Measurements from ENCODE around the gene TRERF1.

DNA sequence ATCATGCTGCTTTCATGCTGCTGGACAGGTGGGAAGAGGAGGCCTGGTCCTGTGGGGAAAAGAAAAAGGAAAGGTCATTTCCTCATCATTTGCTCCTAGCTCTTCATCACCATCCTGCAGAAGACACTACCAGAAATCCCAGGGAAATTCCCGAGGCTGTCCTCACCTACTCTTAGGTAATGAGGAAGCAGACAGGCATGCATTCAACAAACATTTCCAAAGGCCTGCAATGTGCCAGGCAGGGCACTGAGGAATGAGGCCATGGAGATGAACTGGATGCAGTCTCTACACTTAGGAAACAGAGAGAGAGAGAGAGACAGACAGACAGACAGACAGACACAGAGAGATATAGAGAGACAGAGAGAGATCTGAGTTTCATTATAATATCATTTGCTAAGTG lies 151.0 kb downstream of the TRERF1 start:
- TF ChIP-seq, protein P1, sequence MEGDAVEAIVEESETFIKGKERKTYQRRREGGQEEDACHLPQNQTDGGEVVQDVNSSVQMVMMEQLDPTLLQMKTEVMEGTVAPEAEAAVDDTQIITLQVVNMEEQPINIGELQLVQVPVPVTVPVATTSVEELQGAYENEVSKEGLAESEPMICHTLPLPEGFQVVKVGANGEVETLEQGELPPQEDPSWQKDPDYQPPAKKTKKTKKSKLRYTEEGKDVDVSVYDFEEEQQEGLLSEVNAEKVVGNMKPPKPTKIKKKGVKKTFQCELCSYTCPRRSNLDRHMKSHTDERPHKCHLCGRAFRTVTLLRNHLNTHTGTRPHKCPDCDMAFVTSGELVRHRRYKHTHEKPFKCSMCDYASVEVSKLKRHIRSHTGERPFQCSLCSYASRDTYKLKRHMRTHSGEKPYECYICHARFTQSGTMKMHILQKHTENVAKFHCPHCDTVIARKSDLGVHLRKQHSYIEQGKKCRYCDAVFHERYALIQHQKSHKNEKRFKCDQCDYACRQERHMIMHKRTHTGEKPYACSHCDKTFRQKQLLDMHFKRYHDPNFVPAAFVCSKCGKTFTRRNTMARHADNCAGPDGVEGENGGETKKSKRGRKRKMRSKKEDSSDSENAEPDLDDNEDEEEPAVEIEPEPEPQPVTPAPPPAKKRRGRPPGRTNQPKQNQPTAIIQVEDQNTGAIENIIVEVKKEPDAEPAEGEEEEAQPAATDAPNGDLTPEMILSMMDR (IDR thresholded peaks at IDR 0.05), result no peak
- no peak for TF ChIP-seq POLR2A (IDR thresholded peaks at IDR 0.05)
